OCI-LY7 (cell line): ENCODE measurements around the gene WDFY2. TPM values are rescaled to one million over a fixed set of nuclear protein-coding genes. Genes with fewer than 3 reads are reported as not detected.

Experiments used
- BruUV-seq: library from RNA; stranded (reverse); fragments of 400-500 nt; replicated peaks from 2 replicates; lab custom pipeline; 2021; lab: Mats Ljungman, UMichigan
- CTCF ChIA-PET: fragments of 300-600 bp; sonication (Branson Sonifier 250); formaldehyde crosslinking; loops from one replicate; lab custom pipeline; 2022; ENCODE audit warnings: antibody characterized with exemption; ENCODE audit not compliant: unreplicated experiment; lab: Charles Lee
- POLR2A ChIA-PET: fragments of 300-600 bp; sonication (Branson Sonifier 250); formaldehyde crosslinking; loops from one replicate; lab custom pipeline; 2022; ENCODE audit warnings: antibody characterized with exemption; lab: Charles Lee
- DNase-seq: peaks from one replicate; pipeline ENCODE4 v3.0.0-alpha.2; 2015; ENCODE audit warnings: low spot score
- H2AFZ ChIP-seq: fragments of 200-600 bp; sonication (generic), shearing (Covaris generic); 2 replicates; pipeline ENCODE4 v1.6.1; 2014; ENCODE audit warnings: mild to moderate bottlenecking, antibody characterized with exemption, low read length, moderate library complexity
- H3K27ac ChIP-seq: fragments of 200-600 bp; sonication (generic); 2 replicates; pipeline ENCODE4 v1.5.1; 2014; ENCODE audit warnings: mixed run types, low read depth, mild to moderate bottlenecking, moderate library complexity, low read length, inconsistent platforms; ENCODE audit not compliant: poor library complexity, severe bottlenecking
- H3K36me3 ChIP-seq: fragments of 200-600 bp; sonication (generic); 2 replicates; pipeline ENCODE4 v1.6.1; 2014; ENCODE audit warnings: mild to moderate bottlenecking, antibody characterized with exemption, low read length, moderate library complexity, mixed read lengths; ENCODE audit not compliant: insufficient read depth
- H3K4me1 ChIP-seq: fragments of 200-600 bp; sonication (generic); 2 replicates; pipeline ENCODE4 v1.5.1; 2014; ENCODE audit warnings: mild to moderate bottlenecking, low read length; ENCODE audit not compliant: insufficient read depth, poor library complexity, severe bottlenecking
- H3K4me2 ChIP-seq: fragments of 200-600 bp; sonication (generic); 2 replicates; pipeline ENCODE4 v1.6.1; 2014; ENCODE audit warnings: mild to moderate bottlenecking, low read length
- H3K4me3 ChIP-seq: fragments of 200-600 bp; sonication (generic); 2 replicates; pipeline ENCODE4 v1.5.1; 2014; ENCODE audit warnings: mild to moderate bottlenecking, low read depth, low read length; ENCODE audit not compliant: poor library complexity, severe bottlenecking
- H3K79me2 ChIP-seq: fragments of 200-600 bp; sonication (generic); 2 replicates; pipeline ENCODE4 v1.6.1; 2016; ENCODE audit warnings: low read depth, mild to moderate bottlenecking, low read length, moderate library complexity, mixed read lengths; ENCODE audit not compliant: insufficient read depth
- H3K9me2 ChIP-seq: fragments of 200-600 bp; sonication (generic); 2 replicates; pipeline ENCODE4 v1.6.1; 2016; ENCODE audit warnings: mild to moderate bottlenecking, low read length, mixed read lengths; ENCODE audit not compliant: insufficient read depth
- H3K9me3 ChIP-seq: fragments of 200-600 bp; sonication (generic); 2 replicates; pipeline ENCODE4 v1.6.1; 2014; ENCODE audit warnings: mild to moderate bottlenecking, mixed run types, low read length, mixed read lengths
- H4K20me1 ChIP-seq: fragments of 200-600 bp; sonication (generic); 2 replicates; pipeline ENCODE4 v1.6.1; 2014; ENCODE audit warnings: mild to moderate bottlenecking, antibody characterized with exemption, low read length, moderate library complexity, mixed read lengths; ENCODE audit not compliant: insufficient read depth
- CTCF ChIP-seq: fragments of 200-600 bp; sonication (generic); conservative IDR thresholded peaks from 2 replicates; pipeline ENCODE4 v1.5.1; 2014; ENCODE audit warnings: mild to moderate bottlenecking, antibody characterized with exemption, low read length, moderate library complexity, mixed read lengths
- EZH2phosphoT487 ChIP-seq: fragments of 200-600 bp; sonication (generic); IDR thresholded peaks from 2 replicates; pipeline ENCODE4 v1.6.1; 2018; ENCODE audit warnings: low read depth, borderline replicate concordance, mild to moderate bottlenecking, mixed run types, antibody characterized with exemption, low read length, moderate library complexity, mixed read lengths
- intact Hi-C: fragments of 100-400 bp; cut with micrococcal nuclease; formaldehyde crosslinking; loops from one replicate; pipeline ENCODE4 v1.10.0; 2022; ENCODE audit not compliant: unreplicated experiment
- total RNA-seq, 2 experiments: library from RNA; depleted of rRNA in 1 of 2; stranded (reverse); fragments of >200 nt in 1 of 2; shearing (Covaris generic) in 1 of 2; gene quantifications; 2 replicates each; pipeline ENCODE4 v1.2.3, GENCODE V29; 2014 to 2022

Gene WDFY2
- total RNA-seq, 2 experiments from 2014 or later: 6.4 to 18.1 TPM

- no TSS peak for BruUV-seq
- TF ChIP-seq CTCF (no peak), EZH2phosphoT487 (no peak)
- Histone ChIP-seq H4K20me1 (no peaks in the 10 kb centered on the region), H3K9me2 (no peaks in the 10 kb centered on the region), H3K4me2 (no peak overlapping the region; the same call in 1 of the 2 replicates), H3K4me1 (peaks cover 27% of the 10 kb centered on the region), H3K79me2 (no peaks in the 10 kb centered on the region), H3K36me3 (peaks cover 5% of the 10 kb centered on the region; the same call in 1 of the 2 replicates), H2AFZ (no peak overlapping the region), H3K9me3 (peaks cover 9% of the 10 kb centered on the region; the same call in 1 of the 2 replicates), H3K4me3 (no peak overlapping the region), H3K27ac (no peak overlapping the region)
- POLR2A ChIA-PET: interaction anchor here (0.9 kb wide), 1 partner anchor 8 kb away, joined by 4 read pairs; no protein-coding TSS in a partner anchor
- CTCF ChIA-PET: no interaction called here
- intact Hi-C loops: loop anchor here (5.0 kb wide), 1 partner anchor 85 kb away; no protein-coding TSS in a partner anchor
- DNase-seq: peak; percentile 5
Measured at GRCh38 chr13:51707461-51707860, 123.2 kb downstream of the WDFY2 start.

GRCh38 chr13:51713807-51714206, 129.5 kb downstream of the WDFY2 start:
- ChIA-PET CTCF (no interaction called here), POLR2A (no interaction called here)
- Histone ChIP-seq H3K79me2 (no peaks in the 10 kb centered on the region), H4K20me1 (no peaks in the 10 kb centered on the region), H3K27ac (no peak overlapping the region), H2AFZ (no peak overlapping the region), H3K4me1 (no peaks in the 10 kb centered on the region), H3K4me3 (no peak overlapping the region), H3K36me3 (no peaks in the 10 kb centered on the region), H3K4me2 (no peak overlapping the region), H3K9me3 (no peaks in the 10 kb centered on the region), H3K9me2 (no peaks in the 10 kb centered on the region)
- TF ChIP-seq EZH2phosphoT487: no peak
- TF ChIP-seq CTCF: no peak
- no peak for DNase-seq
- no TSS peak for BruUV-seq
- intact Hi-C loops: no loop called here

GRCh38 chr13:51714663-51715168, 130.5 kb downstream of the WDFY2 start:
- Histone ChIP-seq H3K9me2 (no peaks in the 10 kb centered on the region), H3K4me2 (no peak overlapping the region), H3K9me3 (no peaks in the 10 kb centered on the region), H3K4me1 (no peaks in the 10 kb centered on the region), H3K27ac (no peak overlapping the region), H3K4me3 (no peak overlapping the region), H4K20me1 (no peaks in the 10 kb centered on the region), H2AFZ (no peak overlapping the region), H3K36me3 (no peaks in the 10 kb centered on the region), H3K79me2 (no peaks in the 10 kb centered on the region)
- DNase-seq: no peak
- intact Hi-C loops: no loop called here
- CTCF ChIA-PET: no interaction called here
- TF ChIP-seq CTCF (no peak), EZH2phosphoT487 (no peak)
- BruUV-seq: no TSS peak
- POLR2A ChIA-PET: interaction anchor here (0.7 kb wide), 2 partner anchors 46 to 824 kb away, joined by 3 read pairs; no protein-coding TSS in a partner anchor
